Prostate gland (tissue), 2 donors: ENCODE measurements around the gene BICDL2.

ENCODE experiments used
- CTCF ChIP-seq, 4 experiments: fragments of 200-600 bp in 2 of 4; fragments of 450-650 bp in 2 of 4; sonication (generic) in 2 of 4; IDR thresholded peaks; 1 replicate in 3 of 4; 2 replicates in 1 of 4; pipeline ENCODE4 v1.5.1; 2016 to 2019; ENCODE audit warnings: antibody characterized with exemption in 4 of 4, mild to moderate bottlenecking in 2 of 4, moderate library complexity in 2 of 4
- POLR2A ChIP-seq: fragments of 450-650 bp; IDR thresholded peaks from one replicate; pipeline ENCODE4 v1.6.1; 2016; ENCODE audit warnings: antibody characterized with exemption, mild to moderate bottlenecking

DNA sequence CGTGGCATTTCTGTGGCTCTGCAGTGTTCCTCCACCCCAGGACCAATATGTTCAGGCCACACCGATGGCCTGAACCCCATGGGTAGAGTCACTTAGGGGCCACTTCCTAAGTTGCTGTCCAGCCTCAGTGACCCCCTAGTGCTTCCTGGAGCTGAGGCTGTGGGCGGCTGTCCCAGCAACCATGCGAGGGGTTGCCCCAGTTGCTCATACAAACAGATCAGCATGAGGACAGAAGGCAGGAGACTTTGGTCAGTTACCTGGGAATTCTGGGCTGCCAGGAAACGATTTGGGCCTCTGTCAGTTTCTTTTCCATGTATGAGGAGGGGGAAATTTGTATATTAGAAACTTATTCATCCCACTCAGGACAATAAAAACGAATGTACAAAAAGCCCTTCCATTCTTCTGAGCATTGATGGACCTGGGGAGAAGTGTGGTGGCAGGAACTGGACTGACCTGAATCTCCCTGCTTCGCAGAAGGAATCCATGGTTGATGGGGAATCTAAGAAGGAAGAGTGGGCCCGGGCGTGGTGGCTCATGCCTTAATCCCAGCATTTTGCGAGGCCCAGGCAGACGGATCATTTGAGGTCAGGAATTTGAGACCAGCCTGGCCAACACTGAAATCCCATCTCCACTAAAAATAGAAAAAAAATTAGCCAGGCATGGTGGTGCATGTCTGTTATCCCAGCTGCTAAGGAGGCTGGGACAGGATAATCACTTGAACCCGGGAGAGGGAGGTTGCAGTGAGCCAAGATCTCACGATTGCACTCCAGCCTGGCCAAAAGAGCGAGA lies 23.8 kb upstream of the BICDL2 start:
- no peak for TF ChIP-seq CTCF (IDR thresholded peaks at IDR 0.05)
- no peak for TF ChIP-seq POLR2A
